SK-N-MC (cell line): ENCODE measurements around the gene CREB5.

ENCODE experiments used
- EZH2 ChIP-seq: fragments of 200-600 bp; sonication (generic); IDR thresholded peaks from one replicate; pipeline ENCODE4 v1.6.1; 2017; ENCODE audit warnings: antibody characterized with exemption
- POLR2AphosphoS5 ChIP-seq: IDR thresholded peaks from 2 replicates; pipeline ENCODE4 v1.6.1; 2012; ENCODE audit warnings: mild to moderate bottlenecking, low read depth, low read length, borderline replicate concordance

- TF ChIP-seq POLR2AphosphoS5: no peak
- TF ChIP-seq EZH2: no peak
Observed at GRCh38 chr7:28649189-28649588, 236.9 kb downstream of the CREB5 start.
